Glutamatergic neuron (in vitro differentiated cells): ENCODE data around the gene ARHGAP31. TPM values are rescaled to one million over a fixed set of nuclear protein-coding genes. Genes with fewer than 3 reads are reported as not detected.
"Not testable (repeated sequence)": the region's sequence is repeated elsewhere in the genome, so short reads cannot be mapped to it uniquely, and the experiment has no call there.

Source experiments
- DNase-seq: peaks from one replicate; pipeline ENCODE4 v3.0.0; 2022
- H3K27ac Mint-ChIP-seq: one replicate; pipeline ENCODE4 v1.8.0; 2020; ENCODE audit warnings: mild to moderate bottlenecking, mixed read lengths, inconsistent platforms; ENCODE audit not compliant: unreplicated experiment
- H3K27me3 Mint-ChIP-seq: one replicate; pipeline ENCODE4 v1.8.0; 2020; ENCODE audit warnings: mild to moderate bottlenecking, moderate library complexity, mixed read lengths, inconsistent platforms; ENCODE audit not compliant: unreplicated experiment
- H3K36me3 Mint-ChIP-seq: one replicate; pipeline ENCODE4 v1.8.0; 2020; ENCODE audit warnings: mild to moderate bottlenecking, mixed read lengths, inconsistent platforms; ENCODE audit not compliant: unreplicated experiment
- H3K4me1 Mint-ChIP-seq: one replicate; pipeline ENCODE4 v1.8.0; 2020; ENCODE audit warnings: mild to moderate bottlenecking, low read depth, mixed read lengths, inconsistent platforms; ENCODE audit not compliant: unreplicated experiment
- H3K4me3 Mint-ChIP-seq: one replicate; pipeline ENCODE4 v1.8.0; 2020; ENCODE audit warnings: mild to moderate bottlenecking, mixed read lengths, inconsistent platforms; ENCODE audit not compliant: unreplicated experiment
- H3K9me3 Mint-ChIP-seq: one replicate; pipeline ENCODE4 v1.8.0; 2020; ENCODE audit warnings: mild to moderate bottlenecking, moderate library complexity, mixed read lengths, inconsistent platforms; ENCODE audit not compliant: unreplicated experiment
- CTCF ChIP-seq: fragments of 200-600 bp; sonication (generic); IDR thresholded peaks from one replicate; pipeline ENCODE4 v1.5.0; 2021; ENCODE audit not compliant: partially characterized antibody, unreplicated experiment
- total RNA-seq: library from RNA; stranded (reverse); fragmentation: NEBNext Ultra II Directional; extraction: Animal tissue kit (Norgen Biotek cat#: 25700); gene quantifications from one replicate; pipeline ENCODE4 v1.2.1, GENCODE V29; 2021; ENCODE audit not compliant: unreplicated experiment

The ARHGAP31 gene
- total RNA-seq, 1 donor from 2014 or later, result 0.20 TPM

GRCh38 chr3:119318876-119319275 is 24.7 kb downstream of the ARHGAP31 start:
- H3K27ac Mint-ChIP-seq, result no peak overlapping the region
- DNase-seq, result no peak

GRCh38 chr3:119319311-119319710 is 25.1 kb downstream of the ARHGAP31 start:
- peaks cover 8% of the 10 kb centered on the region for H3K9me3 Mint-ChIP-seq
- H3K36me3 Mint-ChIP-seq, result no peaks in the 10 kb centered on the region
- TF ChIP-seq CTCF, result no peak
- H3K27me3 Mint-ChIP-seq, result peaks cover 6% of the 10 kb centered on the region
- H3K27ac Mint-ChIP-seq, result no peak overlapping the region
- H3K4me1 Mint-ChIP-seq, result peaks cover 14% of the 10 kb centered on the region
- DNase-seq, result no peak
- H3K4me3 Mint-ChIP-seq, result no peak overlapping the region

More at GRCh38 chr3:119318876-119319275, 24.7 kb downstream of the ARHGAP31 start:
- no peak for TF ChIP-seq CTCF
- peaks cover 18% of the 10 kb centered on the region for H3K4me1 Mint-ChIP-seq
- H3K4me3 Mint-ChIP-seq, result no peak overlapping the region
- peaks cover 6% of the 10 kb centered on the region for H3K27me3 Mint-ChIP-seq
- peaks cover 6% of the 10 kb centered on the region for H3K9me3 Mint-ChIP-seq
- H3K36me3 Mint-ChIP-seq, result no peaks in the 10 kb centered on the region

- H3K4me3 Mint-ChIP-seq, DNase-seq, H3K27me3 Mint-ChIP-seq, H3K9me3 Mint-ChIP-seq, H3K4me1 Mint-ChIP-seq, H3K36me3 Mint-ChIP-seq, H3K27ac Mint-ChIP-seq: not testable (repeated sequence)
Measured at GRCh38 chr3:119320785-119321184, 26.6 kb downstream of the ARHGAP31 start.

GRCh38 chr3:119322021-119322834 is 28.0 kb downstream of the ARHGAP31 start:
- no peak for DNase-seq
- H3K27ac Mint-ChIP-seq, result peak overlapping the region; percentile 83
- TF ChIP-seq CTCF, result no peak

GRCh38 chr3:119322835-119323722 is 28.9 kb downstream of the ARHGAP31 start:
- DNase-seq, result peak; percentile 83
- TF ChIP-seq CTCF, result no peak
- Mint-ChIP-seq H3K9me3 (peaks cover 5% of the 10 kb centered on the region), H3K4me1 (peaks cover 4% of the 10 kb centered on the region), H3K4me3 (peak overlapping the region; percentile 88), H3K27ac (no peak overlapping the region), H3K36me3 (no peaks in the 10 kb centered on the region), H3K27me3 (peaks cover 5% of the 10 kb centered on the region)

More at GRCh38 chr3:119322021-119322834, 28.0 kb downstream of the ARHGAP31 start:
- H3K36me3 Mint-ChIP-seq, result no peaks in the 10 kb centered on the region
- H3K4me1 Mint-ChIP-seq, result peaks cover 4% of the 10 kb centered on the region
- peak overlapping the region; percentile 88 for H3K4me3 Mint-ChIP-seq
- peaks cover 5% of the 10 kb centered on the region for H3K9me3 Mint-ChIP-seq
- H3K27me3 Mint-ChIP-seq, result peaks cover 5% of the 10 kb centered on the region
